ENCODE results near the gene MAGEA3.

DNA sequence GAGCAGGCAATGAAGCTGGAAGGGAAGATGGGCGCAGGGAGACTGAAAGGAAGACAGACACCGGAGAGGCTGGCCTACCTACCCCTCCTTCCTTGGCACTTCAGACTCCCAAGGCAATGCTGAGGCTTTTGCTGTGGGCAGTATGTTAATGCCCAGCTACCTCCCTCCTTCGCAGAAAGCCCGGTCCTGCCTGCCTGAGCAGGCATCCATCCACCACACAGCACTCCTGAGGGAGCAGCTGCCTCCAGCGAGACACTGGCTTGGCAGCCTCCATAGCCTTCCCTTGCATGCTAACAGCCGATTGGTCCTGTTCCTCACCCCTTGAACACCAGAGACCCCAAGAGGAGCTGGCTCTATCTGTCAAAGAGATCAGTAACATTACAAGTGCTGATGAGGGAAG lies 46.5 kb upstream of the MAGEA3 start:
- TF ChIP-seq, protein P1, sequence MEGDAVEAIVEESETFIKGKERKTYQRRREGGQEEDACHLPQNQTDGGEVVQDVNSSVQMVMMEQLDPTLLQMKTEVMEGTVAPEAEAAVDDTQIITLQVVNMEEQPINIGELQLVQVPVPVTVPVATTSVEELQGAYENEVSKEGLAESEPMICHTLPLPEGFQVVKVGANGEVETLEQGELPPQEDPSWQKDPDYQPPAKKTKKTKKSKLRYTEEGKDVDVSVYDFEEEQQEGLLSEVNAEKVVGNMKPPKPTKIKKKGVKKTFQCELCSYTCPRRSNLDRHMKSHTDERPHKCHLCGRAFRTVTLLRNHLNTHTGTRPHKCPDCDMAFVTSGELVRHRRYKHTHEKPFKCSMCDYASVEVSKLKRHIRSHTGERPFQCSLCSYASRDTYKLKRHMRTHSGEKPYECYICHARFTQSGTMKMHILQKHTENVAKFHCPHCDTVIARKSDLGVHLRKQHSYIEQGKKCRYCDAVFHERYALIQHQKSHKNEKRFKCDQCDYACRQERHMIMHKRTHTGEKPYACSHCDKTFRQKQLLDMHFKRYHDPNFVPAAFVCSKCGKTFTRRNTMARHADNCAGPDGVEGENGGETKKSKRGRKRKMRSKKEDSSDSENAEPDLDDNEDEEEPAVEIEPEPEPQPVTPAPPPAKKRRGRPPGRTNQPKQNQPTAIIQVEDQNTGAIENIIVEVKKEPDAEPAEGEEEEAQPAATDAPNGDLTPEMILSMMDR (IDR thresholded peaks at IDR 0.05; ENCODE audit: poor library complexity): no peak
- TF ChIP-seq EZH2phosphoT487 (IDR thresholded peaks at IDR 0.05; ENCODE audit: low read depth, severe bottlenecking, unreplicated experiment): no peak

Measured in hepatocyte (in vitro differentiated cells).